ENCODE data around the gene RNU1-4. TPM values are rescaled to one million over a fixed set of nuclear protein-coding genes. Genes with fewer than 3 reads are reported as not detected.
"Not testable (repeated sequence)": the region's sequence is repeated elsewhere in the genome, so short reads cannot be mapped to it uniquely, and the experiment has no call there.

RNU1-4 gene
- total RNA-seq, 1 experiment from 2014 or later = 1,606 TPM

DNA sequence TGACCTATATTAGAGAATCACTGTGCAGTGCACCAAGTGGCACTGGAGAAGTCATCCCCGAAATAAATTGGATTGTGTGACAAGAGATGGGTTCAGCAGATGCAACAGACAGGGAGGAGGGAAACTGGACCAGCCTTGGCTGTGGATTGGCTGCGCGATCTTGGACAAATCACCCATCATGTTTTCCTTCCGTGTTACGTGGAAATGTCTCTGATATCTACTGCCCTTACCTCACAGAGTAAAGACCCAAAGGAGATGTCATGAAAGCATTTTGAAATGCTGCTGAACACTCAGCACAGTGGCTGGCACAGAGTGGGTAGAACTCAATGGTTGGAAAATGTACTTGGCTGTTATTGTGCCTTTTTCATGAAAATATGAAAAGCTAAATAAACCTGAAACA is 39.2 kb downstream of the RNU1-4 start:
- H3K4me1 Mint-ChIP-seq (ENCODE audit: insufficient read depth, unreplicated experiment); BruUV-seq (replicated peaks); DNase-seq (ENCODE audit: unreplicated experiment); CTCF ChIA-PET; H3K9me3 Mint-ChIP-seq (ENCODE audit: unreplicated experiment); H3K4me3 Mint-ChIP-seq (ENCODE audit: unreplicated experiment); H3K27ac Mint-ChIP-seq (ENCODE audit: low read depth, unreplicated experiment); intact Hi-C loops (cut with micrococcal nuclease); H3K36me3 Mint-ChIP-seq (ENCODE audit: insufficient read depth, unreplicated experiment); H3K27me3 Mint-ChIP-seq (ENCODE audit: insufficient read depth, unreplicated experiment); POLR2A ChIA-PET: not testable (repeated sequence)

DNA sequence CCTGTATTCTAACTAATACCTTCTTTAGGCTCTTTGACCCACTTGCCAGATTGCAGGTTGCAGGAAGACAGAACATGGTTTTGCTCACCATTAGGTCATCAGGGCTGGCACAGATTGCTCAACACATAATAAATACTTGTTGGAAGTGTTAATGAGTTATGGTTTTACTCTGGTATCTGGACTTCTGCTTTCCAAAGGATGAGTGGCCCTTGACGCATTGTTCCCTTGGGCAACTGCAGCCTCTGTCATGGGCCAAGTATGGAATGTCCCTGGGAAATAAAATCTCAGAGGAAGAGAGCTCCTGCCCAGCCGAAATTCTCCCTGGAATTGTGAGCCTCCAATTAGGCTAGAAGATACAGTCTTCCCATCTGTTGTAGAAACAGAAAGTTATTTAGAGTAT is 40.7 kb downstream of the RNU1-4 start:
- H3K9me3 Mint-ChIP-seq (ENCODE audit: unreplicated experiment); H3K4me3 Mint-ChIP-seq (ENCODE audit: unreplicated experiment); BruUV-seq (replicated peaks); H3K27me3 Mint-ChIP-seq (ENCODE audit: insufficient read depth, unreplicated experiment); POLR2A ChIA-PET; DNase-seq (ENCODE audit: unreplicated experiment); CTCF ChIA-PET; intact Hi-C loops (cut with micrococcal nuclease); H3K36me3 Mint-ChIP-seq (ENCODE audit: insufficient read depth, unreplicated experiment); H3K27ac Mint-ChIP-seq (ENCODE audit: low read depth, unreplicated experiment); H3K4me1 Mint-ChIP-seq (ENCODE audit: insufficient read depth, unreplicated experiment): not testable (repeated sequence)

DNA sequence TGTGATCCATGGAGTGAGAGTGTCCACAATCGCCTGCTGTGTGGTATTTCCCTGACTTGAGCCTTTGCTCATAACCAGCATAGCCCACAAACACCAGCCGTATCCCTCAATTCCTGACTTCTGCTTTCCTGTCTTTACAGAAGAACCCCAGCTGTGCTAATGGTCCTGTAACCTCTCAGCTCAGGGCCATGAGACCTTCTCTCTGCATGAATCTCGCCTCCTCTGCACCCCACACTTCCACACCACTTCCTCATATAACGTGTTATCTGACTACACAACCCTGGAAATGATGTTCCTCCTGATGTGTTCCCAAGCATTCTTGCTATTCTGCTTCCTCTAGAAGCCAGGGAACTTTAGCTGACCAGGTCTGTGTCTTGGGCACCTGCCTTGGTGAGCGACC is 41.3 kb downstream of the RNU1-4 start:
- H3K27me3 Mint-ChIP-seq (ENCODE audit: insufficient read depth, unreplicated experiment); POLR2A ChIA-PET: not testable (repeated sequence)

DNA sequence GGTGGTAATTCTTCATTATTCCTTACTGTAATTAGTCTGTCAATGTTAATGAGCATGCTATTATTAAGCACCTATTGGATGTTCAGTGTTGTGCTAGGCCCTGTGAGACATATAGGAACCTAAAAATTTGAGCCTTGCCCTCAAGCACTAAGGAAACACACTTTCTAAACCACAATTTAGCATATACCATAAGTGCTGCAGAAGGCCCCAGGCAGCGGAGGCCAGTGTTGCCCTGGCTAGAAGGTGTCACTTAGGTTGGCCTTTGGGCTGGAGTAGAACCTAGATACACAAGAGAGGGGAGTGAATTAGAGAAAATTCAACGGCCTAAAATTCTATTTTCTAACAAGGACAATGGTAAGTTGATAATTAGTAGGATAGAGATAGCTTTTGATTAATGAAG is 44.6 kb downstream of the RNU1-4 start:
- H3K27ac Mint-ChIP-seq (ENCODE audit: low read depth, unreplicated experiment); H3K36me3 Mint-ChIP-seq (ENCODE audit: insufficient read depth, unreplicated experiment); DNase-seq (ENCODE audit: unreplicated experiment); H3K27me3 Mint-ChIP-seq (ENCODE audit: insufficient read depth, unreplicated experiment); H3K4me3 Mint-ChIP-seq (ENCODE audit: unreplicated experiment); H3K9me3 Mint-ChIP-seq (ENCODE audit: unreplicated experiment); H3K4me1 Mint-ChIP-seq (ENCODE audit: insufficient read depth, unreplicated experiment); POLR2A ChIA-PET; intact Hi-C loops (cut with micrococcal nuclease); BruUV-seq (replicated peaks); CTCF ChIA-PET: not testable (repeated sequence)

More for the DNA sequence above, 41.3 kb downstream of the RNU1-4 start:
- H3K4me3 Mint-ChIP-seq (ENCODE audit: unreplicated experiment); BruUV-seq (replicated peaks); H3K4me1 Mint-ChIP-seq (ENCODE audit: insufficient read depth, unreplicated experiment); DNase-seq (ENCODE audit: unreplicated experiment); H3K9me3 Mint-ChIP-seq (ENCODE audit: unreplicated experiment); CTCF ChIA-PET; H3K36me3 Mint-ChIP-seq (ENCODE audit: insufficient read depth, unreplicated experiment); H3K27ac Mint-ChIP-seq (ENCODE audit: low read depth, unreplicated experiment); intact Hi-C loops (cut with micrococcal nuclease): not testable (repeated sequence)

DNA sequence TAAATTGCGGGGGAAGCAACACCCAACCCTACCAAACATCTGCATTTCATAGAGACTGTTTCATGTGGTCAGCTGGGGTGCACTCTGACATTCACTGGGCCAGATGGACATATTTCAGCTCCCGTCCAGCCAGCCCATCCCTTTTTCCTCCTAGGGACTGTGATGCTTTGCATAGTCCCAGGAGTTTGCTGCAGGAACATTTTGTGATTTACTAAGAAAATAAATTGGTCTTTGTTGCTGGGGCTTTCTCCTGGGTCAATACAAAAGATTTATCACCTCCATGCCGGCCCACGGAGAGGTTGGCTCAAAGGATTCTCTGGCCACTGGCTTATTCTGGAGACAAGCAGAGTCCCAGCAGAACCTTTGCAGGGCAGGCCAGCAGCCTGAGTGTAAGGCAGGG is 46.0 kb downstream of the RNU1-4 start:
- BruUV-seq (replicated peaks); DNase-seq (ENCODE audit: unreplicated experiment); intact Hi-C loops (cut with micrococcal nuclease); H3K4me3 Mint-ChIP-seq (ENCODE audit: unreplicated experiment); CTCF ChIA-PET; H3K27me3 Mint-ChIP-seq (ENCODE audit: insufficient read depth, unreplicated experiment); POLR2A ChIA-PET; H3K36me3 Mint-ChIP-seq (ENCODE audit: insufficient read depth, unreplicated experiment); H3K27ac Mint-ChIP-seq (ENCODE audit: low read depth, unreplicated experiment); H3K4me1 Mint-ChIP-seq (ENCODE audit: insufficient read depth, unreplicated experiment); H3K9me3 Mint-ChIP-seq (ENCODE audit: unreplicated experiment): not testable (repeated sequence)

DNA sequence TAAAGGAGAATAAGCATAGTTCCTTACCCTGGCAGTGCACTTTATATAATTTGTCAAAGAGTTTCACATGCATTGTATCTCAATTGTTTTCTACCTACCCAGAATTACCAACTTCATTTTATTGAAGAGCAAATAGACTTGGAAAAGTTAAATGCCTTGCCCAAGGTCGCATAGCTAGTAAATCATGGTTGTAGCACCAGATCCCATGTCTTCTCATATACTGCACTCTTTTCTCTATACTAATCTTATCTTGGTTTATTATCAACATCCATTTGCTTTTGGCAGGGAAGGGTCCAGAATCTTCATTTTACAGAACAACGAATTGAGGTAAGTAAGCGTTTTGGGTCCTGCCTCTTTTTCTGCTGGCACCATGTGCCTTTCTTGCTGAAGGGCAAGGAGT is 46.9 kb downstream of the RNU1-4 start:
- intact Hi-C loops (cut with micrococcal nuclease); H3K4me1 Mint-ChIP-seq (ENCODE audit: insufficient read depth, unreplicated experiment); H3K27ac Mint-ChIP-seq (ENCODE audit: low read depth, unreplicated experiment); H3K27me3 Mint-ChIP-seq (ENCODE audit: insufficient read depth, unreplicated experiment); H3K4me3 Mint-ChIP-seq (ENCODE audit: unreplicated experiment); POLR2A ChIA-PET; BruUV-seq (replicated peaks); CTCF ChIA-PET; H3K36me3 Mint-ChIP-seq (ENCODE audit: insufficient read depth, unreplicated experiment); DNase-seq (ENCODE audit: unreplicated experiment); H3K9me3 Mint-ChIP-seq (ENCODE audit: unreplicated experiment): not testable (repeated sequence)

DNA sequence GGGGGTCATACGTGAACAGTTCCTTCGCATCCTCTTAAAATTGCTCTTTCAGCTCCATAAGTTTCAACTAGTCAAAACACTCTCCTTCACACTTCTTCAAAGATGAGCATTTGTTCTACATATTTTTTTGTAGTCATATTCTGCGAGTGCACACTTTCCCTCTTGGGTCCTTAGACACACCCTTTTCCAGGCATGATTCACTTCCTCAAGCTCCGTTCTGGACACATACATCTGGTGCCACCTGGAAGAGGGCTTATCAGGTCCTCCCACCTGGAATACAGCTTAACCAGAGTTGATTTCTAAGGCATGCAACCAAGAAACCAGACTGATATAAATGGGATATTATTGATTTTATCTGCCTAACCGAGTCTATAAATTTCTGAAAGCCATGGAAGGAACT is 47.4 kb downstream of the RNU1-4 start:
- intact Hi-C loops (cut with micrococcal nuclease); CTCF ChIA-PET; POLR2A ChIA-PET; DNase-seq (ENCODE audit: unreplicated experiment); H3K36me3 Mint-ChIP-seq (ENCODE audit: insufficient read depth, unreplicated experiment); H3K9me3 Mint-ChIP-seq (ENCODE audit: unreplicated experiment); H3K4me3 Mint-ChIP-seq (ENCODE audit: unreplicated experiment); H3K27ac Mint-ChIP-seq (ENCODE audit: low read depth, unreplicated experiment); BruUV-seq (replicated peaks); H3K4me1 Mint-ChIP-seq (ENCODE audit: insufficient read depth, unreplicated experiment); H3K27me3 Mint-ChIP-seq (ENCODE audit: insufficient read depth, unreplicated experiment): not testable (repeated sequence)

Other genes starting within 250 kb of the RNU1-4 start
- 1,539 and 1,606 TPM in 2 replicates for gene RNU1-1, start 226.2 kb upstream of the RNU1-4 start, total RNA-seq (2022)
- gene NBPF1, start 127.0 kb upstream of the RNU1-4 start, total RNA-seq (2022) = 28.9 and 31.5 TPM in 2 replicates
- gene RNU1-3, start 73.6 kb upstream of the RNU1-4 start, total RNA-seq (2022) = 1,539 and 1,606 TPM in 2 replicates
- 1,539 and 1,606 TPM in 2 replicates for gene RNU1-2, start 155.5 kb downstream of the RNU1-4 start, total RNA-seq (2022)
- 8.8 and 9.6 TPM in 2 replicates for gene CROCC, start 181.4 kb downstream of the RNU1-4 start, total RNA-seq (2022)
- gene MFAP2, start 240.1 kb downstream of the RNU1-4 start, total RNA-seq (2022) = 0.58 and 1.2 TPM in 2 replicates

All from MCF 10A (cell line).